IPS-18a (cell line): Measurements from ENCODE around the gene PHACTR1.
A peak's percentile ranks its signal among the peaks of the same experiment; 100 is the strongest.
"Not testable (repeated sequence)": the region's sequence is repeated elsewhere in the genome, so short reads cannot be mapped to it uniquely, and the experiment has no call there.

Source experiments
- H3K27ac ChIP-seq: one replicate; pipeline ENCODE4 v1.5.1; 2013; ENCODE audit warnings: low read length
- H3K27me3 ChIP-seq: one replicate; pipeline ENCODE4 v1.6.1; 2013; ENCODE audit warnings: mild to moderate bottlenecking, low read length; ENCODE audit not compliant: control insufficient read depth, insufficient read depth
- H3K36me3 ChIP-seq: one replicate; pipeline ENCODE4 v1.6.1; 2013; ENCODE audit warnings: low read depth, low read length; ENCODE audit not compliant: control insufficient read depth
- H3K4me1 ChIP-seq: one replicate; pipeline ENCODE4 v1.6.1; 2013; ENCODE audit warnings: low read depth, low read length; ENCODE audit not compliant: control insufficient read depth
- H3K4me3 ChIP-seq: one replicate; pipeline ENCODE4 v1.5.1; 2013; ENCODE audit warnings: low read length
- H3K9ac ChIP-seq: one replicate; pipeline ENCODE4 v1.6.1; 2013; ENCODE audit warnings: mild to moderate bottlenecking, low read length, moderate library complexity
- H3K9me3 ChIP-seq: one replicate; pipeline ENCODE4 v1.6.1; 2013; ENCODE audit warnings: low read depth, low read length; ENCODE audit not compliant: control insufficient read depth

PHACTR1 gene

DNA sequence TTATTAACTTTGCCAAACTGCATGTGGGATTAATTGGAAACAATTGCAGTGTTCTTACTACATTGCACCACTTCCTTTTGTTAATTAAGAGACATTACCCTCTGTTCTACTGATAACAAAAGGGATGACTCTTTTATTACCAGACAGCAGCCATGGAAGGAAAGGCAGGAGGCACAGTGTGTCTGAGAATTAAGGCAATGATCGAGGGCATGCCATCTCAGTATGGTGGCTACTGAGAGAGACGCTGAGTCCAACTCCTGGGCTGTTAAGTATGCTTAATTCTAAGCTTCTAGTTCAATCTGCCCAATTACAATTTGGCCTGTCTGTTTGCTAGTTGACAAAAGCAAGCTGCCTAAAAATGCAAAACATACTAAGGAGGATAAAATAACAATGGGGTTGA is 227.4 kb downstream of the PHACTR1 start:
- no peaks in the 10 kb centered on the region for H3K4me1 ChIP-seq
- H3K9ac ChIP-seq = no peak overlapping the region
- H3K9me3 ChIP-seq = no peaks in the 10 kb centered on the region
- no peak overlapping the region for H3K4me3 ChIP-seq
- H3K27me3 ChIP-seq = no peaks in the 10 kb centered on the region
- no peaks in the 10 kb centered on the region for H3K36me3 ChIP-seq
- no peak overlapping the region for H3K27ac ChIP-seq

DNA sequence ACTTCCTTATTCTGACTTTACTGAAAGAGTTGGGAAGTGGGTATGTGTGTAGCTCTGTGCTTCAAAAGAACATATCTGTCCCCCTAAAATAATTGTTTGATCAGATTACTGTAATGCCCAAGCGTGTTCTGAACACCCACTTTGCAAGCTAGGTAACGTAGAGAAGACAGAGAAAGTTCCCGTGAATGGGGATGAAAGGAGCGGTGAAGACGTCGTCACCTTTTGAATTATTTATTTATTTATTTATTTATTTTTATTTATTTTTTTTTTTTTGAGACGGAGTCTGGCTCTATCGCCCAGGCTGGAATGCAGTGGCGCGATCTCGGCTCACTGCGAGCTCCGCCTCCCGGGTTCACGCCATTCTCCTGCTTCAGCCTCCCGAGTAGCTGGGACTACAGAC is 228.0 kb downstream of the PHACTR1 start:
- not testable (repeated sequence) for H3K27ac ChIP-seq

DNA sequence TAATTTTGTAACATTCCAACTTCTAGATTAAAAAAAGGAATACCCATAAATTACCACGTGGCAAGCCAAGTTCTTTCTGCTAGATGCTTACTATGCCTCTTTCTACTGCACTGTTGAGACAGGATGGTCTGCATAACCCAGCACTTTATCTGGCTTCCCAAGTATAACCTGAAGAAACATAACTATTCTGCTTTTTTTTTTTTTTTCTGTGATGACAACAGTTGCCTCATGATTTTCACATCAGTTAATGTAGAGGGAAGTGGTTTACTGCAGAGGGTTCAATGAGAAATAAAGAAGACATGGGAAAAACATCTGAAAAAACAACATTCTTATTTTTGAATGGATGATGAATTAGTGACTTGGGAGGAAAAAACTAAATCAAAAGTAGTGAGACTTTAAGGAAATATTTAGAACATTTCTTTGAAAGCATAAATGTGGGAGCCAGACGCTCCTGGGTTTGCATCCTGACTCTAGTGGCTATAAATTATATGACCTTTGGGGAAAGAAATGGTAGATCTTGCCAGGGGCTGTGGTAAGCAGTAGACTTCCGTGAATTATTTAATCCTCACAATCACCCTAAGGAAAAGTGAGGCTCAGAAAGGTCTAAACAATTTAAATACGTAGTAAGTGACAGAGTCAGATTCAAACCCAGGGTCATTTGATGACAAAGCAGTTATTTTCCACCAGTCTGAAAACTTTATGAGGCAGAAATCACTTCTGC is 230.7 kb downstream of the PHACTR1 start:
- H3K4me1 ChIP-seq = no peaks in the 10 kb centered on the region
- no peaks in the 10 kb centered on the region for H3K9me3 ChIP-seq
- H3K27me3 ChIP-seq = no peaks in the 10 kb centered on the region
- H3K4me3 ChIP-seq = no peak overlapping the region
- no peak overlapping the region for H3K27ac ChIP-seq
- no peak overlapping the region for H3K9ac ChIP-seq
- H3K36me3 ChIP-seq = no peaks in the 10 kb centered on the region

More for the DNA sequence above, 228.0 kb downstream of the PHACTR1 start:
- not testable (repeated sequence) for H3K27me3 ChIP-seq, H3K4me3 ChIP-seq, H3K36me3 ChIP-seq, H3K4me1 ChIP-seq, H3K9me3 ChIP-seq, H3K9ac ChIP-seq

DNA sequence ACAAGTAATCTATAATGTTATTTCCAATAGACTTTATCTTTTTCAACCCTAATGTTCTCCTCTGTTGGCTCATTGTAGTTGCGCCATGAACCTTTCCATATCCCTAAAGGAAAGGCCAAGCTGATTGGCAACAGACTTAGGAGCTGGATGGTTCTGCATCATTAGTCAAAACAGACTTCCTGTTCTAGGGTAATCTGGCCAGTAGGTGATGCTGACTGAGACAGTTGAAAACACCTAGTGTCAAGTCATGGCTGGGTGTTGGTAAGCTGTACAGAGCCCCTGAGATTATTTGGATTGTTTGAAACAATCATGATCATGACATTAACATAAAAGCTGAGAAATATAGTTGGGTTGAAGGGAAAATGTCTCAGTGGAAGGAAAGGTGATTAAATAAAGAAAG is 231.4 kb downstream of the PHACTR1 start:
- no peaks in the 10 kb centered on the region for H3K27me3 ChIP-seq
- no peaks in the 10 kb centered on the region for H3K9me3 ChIP-seq
- H3K4me3 ChIP-seq = no peak overlapping the region
- no peaks in the 10 kb centered on the region for H3K4me1 ChIP-seq
- no peak overlapping the region for H3K9ac ChIP-seq
- H3K27ac ChIP-seq = no peak overlapping the region
- no peaks in the 10 kb centered on the region for H3K36me3 ChIP-seq

DNA sequence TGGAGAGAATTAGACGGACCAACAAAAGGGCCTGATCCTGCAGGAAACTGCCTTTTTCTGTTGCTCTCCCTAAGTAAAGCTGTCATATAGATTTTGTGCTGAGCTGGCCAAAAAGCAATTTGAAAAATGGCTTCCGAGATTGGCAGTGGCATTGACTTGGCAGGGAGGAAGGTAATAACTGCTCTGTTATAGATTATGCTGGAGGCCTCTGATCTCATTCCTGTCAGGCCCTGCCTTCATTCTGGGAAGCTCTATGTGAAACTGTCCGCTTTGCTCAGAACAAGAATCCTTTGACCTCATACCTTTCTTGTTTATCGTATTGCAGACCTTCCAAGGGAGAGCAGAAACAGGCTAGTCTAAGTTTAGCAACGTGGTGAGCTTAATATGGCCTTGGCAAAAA is 234.4 kb downstream of the PHACTR1 start:
- Histone ChIP-seq H3K9ac (no peak overlapping the region), H3K9me3 (no peaks in the 10 kb centered on the region), H3K4me1 (peaks cover 6% of the 10 kb centered on the region), H3K27ac (no peak overlapping the region), H3K27me3 (peaks cover 20% of the 10 kb centered on the region), H3K4me3 (no peak overlapping the region), H3K36me3 (no peaks in the 10 kb centered on the region)

DNA sequence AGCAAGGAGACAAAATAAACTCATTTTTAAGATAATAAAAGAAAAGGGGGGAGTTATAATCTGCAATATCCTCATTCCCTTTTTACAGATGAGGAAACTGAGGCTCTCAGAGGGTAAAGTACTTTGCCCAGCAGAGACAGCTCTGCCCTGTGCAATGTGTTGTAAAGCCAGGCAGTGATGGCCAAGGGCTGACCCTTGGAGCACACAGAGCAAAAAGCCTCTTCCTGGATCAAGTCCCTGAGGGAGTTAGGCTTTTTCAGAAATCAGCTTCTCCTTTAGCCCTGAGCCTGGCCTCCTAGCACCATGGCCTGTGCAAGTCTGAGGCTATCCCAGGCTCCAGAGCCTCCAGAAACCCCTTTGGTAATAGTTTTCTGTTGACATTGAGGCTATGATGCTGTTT is 234.8 kb downstream of the PHACTR1 start:
- peaks cover 10% of the 10 kb centered on the region for H3K4me1 ChIP-seq
- H3K4me3 ChIP-seq = no peak overlapping the region
- H3K27me3 ChIP-seq = peaks cover 24% of the 10 kb centered on the region

DNA sequence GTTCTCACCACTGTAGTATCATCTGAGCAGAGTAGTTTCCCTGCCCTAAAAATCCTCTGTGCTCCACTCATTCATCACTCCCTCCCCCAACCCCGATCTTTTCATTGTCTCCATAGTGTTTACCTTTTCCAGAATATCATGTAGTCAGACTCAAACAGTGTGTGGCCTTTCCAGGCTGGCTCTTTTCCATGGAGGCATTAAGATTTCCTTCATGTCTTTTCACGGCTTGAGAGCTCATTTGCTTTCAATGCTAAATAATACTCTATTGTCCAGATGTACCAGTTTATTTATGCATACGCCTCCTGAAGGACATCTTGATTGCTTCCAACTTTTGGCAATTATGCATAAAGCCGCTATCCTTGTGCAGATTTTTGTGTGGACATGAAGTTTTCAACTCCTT is 235.8 kb downstream of the PHACTR1 start:
- no peak overlapping the region for H3K4me3 ChIP-seq
- H3K4me1 ChIP-seq = peaks cover 14% of the 10 kb centered on the region
- no peaks in the 10 kb centered on the region for H3K36me3 ChIP-seq
- H3K27ac ChIP-seq = no peak overlapping the region
- H3K27me3 ChIP-seq = peaks cover 33% of the 10 kb centered on the region
- no peak overlapping the region for H3K9ac ChIP-seq
- no peaks in the 10 kb centered on the region for H3K9me3 ChIP-seq

More for the DNA sequence above, 234.8 kb downstream of the PHACTR1 start:
- H3K9ac ChIP-seq = no peak overlapping the region
- H3K36me3 ChIP-seq = no peaks in the 10 kb centered on the region
- no peaks in the 10 kb centered on the region for H3K9me3 ChIP-seq
- no peak overlapping the region for H3K27ac ChIP-seq

DNA sequence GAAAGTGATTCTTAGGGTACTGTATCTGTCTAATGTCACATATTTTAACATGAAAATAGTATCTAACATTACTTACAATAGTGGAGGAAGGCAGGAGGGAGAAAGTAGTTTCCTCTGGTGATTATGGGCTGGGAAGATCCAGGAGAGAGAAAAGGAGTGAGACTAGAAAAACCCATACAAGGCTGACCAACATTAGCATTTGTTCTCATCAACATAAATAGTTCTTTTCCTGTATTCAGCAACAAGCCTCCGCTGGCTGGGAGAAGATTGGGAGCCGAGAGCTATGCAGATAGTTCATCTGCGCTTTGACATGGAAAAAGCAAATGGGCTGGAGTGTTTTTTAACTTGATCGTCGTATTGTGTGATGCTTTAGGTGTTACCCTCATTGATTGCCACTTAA is 239.4 kb downstream of the PHACTR1 start:
- Histone ChIP-seq H3K4me3 (peak overlapping the region; percentile 53), H3K4me1 (peaks cover 28% of the 10 kb centered on the region), H3K9me3 (no peaks in the 10 kb centered on the region), H3K27me3 (peaks cover 69% of the 10 kb centered on the region), H3K36me3 (no peaks in the 10 kb centered on the region), H3K9ac (no peak overlapping the region), H3K27ac (no peak overlapping the region)

DNA sequence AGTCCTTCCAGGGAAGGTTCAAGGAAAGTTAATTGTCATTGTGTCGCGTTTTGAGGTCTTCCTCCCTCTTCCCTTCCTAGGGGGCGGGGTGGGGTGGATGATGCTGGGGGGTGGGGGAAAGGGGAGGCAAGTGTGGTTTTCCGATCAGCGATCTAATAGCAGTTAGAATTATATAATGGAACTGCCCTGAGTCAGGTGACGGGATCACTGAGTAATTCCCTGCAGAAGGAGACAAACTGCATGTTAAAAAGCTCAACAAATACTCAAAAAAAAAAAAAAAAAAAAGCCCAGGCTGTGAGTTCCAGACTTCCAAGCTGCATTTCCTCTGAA is 240.4 kb downstream of the PHACTR1 start:
- Histone ChIP-seq H3K27ac (no peak overlapping the region), H3K9ac (no peak overlapping the region), H3K36me3 (no peaks in the 10 kb centered on the region), H3K4me1 (peaks cover 28% of the 10 kb centered on the region), H3K27me3 (peaks cover 77% of the 10 kb centered on the region), H3K4me3 (peak overlapping the region; percentile 53), H3K9me3 (no peaks in the 10 kb centered on the region)

DNA sequence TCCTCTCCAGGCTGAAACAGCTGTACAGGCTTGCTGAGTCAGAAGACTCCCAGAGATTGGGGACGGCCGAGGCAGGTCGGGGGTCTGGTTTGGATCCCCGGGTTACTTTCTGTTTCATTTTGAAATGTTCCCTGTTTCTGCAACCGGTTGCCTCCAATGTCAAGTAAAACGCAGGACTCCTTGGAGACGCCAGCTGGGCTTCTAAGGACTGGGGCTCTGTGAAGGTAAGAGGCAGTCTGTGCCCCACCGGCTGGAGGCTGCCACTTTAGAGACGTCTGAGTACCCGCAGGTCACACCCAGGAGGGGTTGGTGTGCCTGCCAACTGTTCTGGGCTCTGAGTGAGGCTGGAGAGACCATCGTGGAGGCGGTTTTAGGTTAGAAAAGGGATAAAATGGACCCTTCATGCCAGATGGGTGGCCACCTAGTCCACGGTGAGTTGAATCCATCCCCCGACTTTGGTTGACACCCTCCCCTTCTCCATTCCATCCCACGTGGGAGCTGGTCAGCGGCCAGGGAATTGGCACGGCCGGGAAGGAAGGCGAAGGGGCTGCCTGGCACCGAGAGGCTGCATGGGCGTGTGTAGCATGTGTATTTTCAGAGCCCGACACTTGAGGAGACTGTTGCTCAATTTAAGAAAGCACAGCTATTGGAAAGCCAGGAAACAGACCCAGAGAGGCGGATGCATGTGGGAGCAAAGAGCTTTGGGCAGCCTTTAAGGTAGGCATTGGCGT is 240.9 kb downstream of the PHACTR1 start:
- Histone ChIP-seq H3K9ac (no peak overlapping the region), H3K4me3 (peak overlapping the region; percentile 53), H3K27me3 (peaks cover 77% of the 10 kb centered on the region)

DNA sequence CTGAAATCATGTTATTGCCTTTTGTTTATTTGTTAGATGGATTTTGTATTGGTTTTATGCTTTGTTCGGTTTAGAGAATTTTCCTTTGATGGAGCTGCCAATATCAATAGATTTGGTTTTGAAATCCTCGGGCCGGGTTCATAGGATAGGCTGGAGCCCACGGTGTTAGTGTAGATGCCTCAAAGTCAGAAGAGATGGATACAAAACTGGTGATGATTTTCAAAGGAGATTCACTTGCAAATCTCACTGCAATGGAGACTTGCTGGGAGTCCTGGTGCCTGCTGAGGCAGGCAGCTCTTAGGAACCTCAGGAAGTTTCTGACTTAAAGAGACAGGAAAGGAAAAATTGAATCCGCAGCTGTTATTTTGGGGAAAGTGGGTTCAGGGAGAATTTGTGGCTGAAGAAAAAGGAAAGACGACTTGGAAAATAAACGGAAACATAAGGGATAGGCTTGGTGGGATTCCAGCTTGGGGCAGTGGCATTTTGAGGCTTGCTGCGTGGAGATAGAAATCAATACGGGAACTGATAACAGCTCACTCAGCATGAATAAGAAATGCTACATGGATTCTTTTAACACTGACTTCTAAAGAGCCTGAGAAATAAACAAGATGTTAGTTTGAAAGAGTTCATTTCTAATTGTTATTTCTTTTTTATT is 241.6 kb downstream of the PHACTR1 start:
- Histone ChIP-seq H3K36me3 (no peaks in the 10 kb centered on the region), H3K4me3 (peak overlapping the region; percentile 53), H3K27ac (no peak overlapping the region), H3K27me3 (peaks cover 77% of the 10 kb centered on the region), H3K4me1 (peaks cover 28% of the 10 kb centered on the region), H3K9me3 (no peaks in the 10 kb centered on the region), H3K9ac (no peak overlapping the region)

More for the DNA sequence above, 240.9 kb downstream of the PHACTR1 start:
- H3K36me3 ChIP-seq = no peaks in the 10 kb centered on the region
- no peak overlapping the region for H3K27ac ChIP-seq
- no peaks in the 10 kb centered on the region for H3K9me3 ChIP-seq
- H3K4me1 ChIP-seq = peaks cover 28% of the 10 kb centered on the region
